Stimulated activated CD4-positive, alpha-beta T cell treated with anti-CD3 and anti-CD28 coated beads, Interleukin-15, amount 100 ng/mL, for 48 hours (primary cell): ENCODE measurements around the gene ZSWIM3.
"Not testable (repeated sequence)": the region's sequence is repeated elsewhere in the genome, so short reads cannot be mapped to it uniquely, and the experiment has no call there.

Source experiments
- DNase-seq, 2 donors: peaks; one replicate each; pipeline ENCODE4 v3.0.0-alpha.2; 2020; ENCODE audit warnings: low read depth in 2 of 2

ZSWIM3 gene

GRCh38 chr20:45890077-45890984 lies 32.9 kb downstream of the ZSWIM3 start:
- peak in 1 of 2 donors; percentile 41 for DNase-seq

GRCh38 chr20:45890985-45891983 lies 33.9 kb downstream of the ZSWIM3 start, which contains the start of the genes CTSA and NEURL2:
TSS of gene CTSA (plus strand) at chr20:45891335. CDS start at chr20:45891569, 234 bp downstream.
TSS of gene NEURL2 (minus strand) at chr20:45891208. CDS start at chr20:45890991, 217 bp downstream.
- DNase-seq = peak; percentile 77 to 83

- DNase-seq = no peak
Measured at GRCh38 chr20:45892049-45892825, 34.8 kb downstream of the ZSWIM3 start.

GRCh38 chr20:45892828-45893500 lies 35.5 kb downstream of the ZSWIM3 start:
- no peak for DNase-seq

- no peak for DNase-seq
Measured at GRCh38 chr20:45893831-45894230, 36.4 kb downstream of the ZSWIM3 start.

- DNase-seq = no peak
Measured at GRCh38 chr20:45894797-45895196, 37.4 kb downstream of the ZSWIM3 start.

- no peak for DNase-seq
Measured at GRCh38 chr20:45896641-45897161, 39.3 kb downstream of the ZSWIM3 start.

DNA sequence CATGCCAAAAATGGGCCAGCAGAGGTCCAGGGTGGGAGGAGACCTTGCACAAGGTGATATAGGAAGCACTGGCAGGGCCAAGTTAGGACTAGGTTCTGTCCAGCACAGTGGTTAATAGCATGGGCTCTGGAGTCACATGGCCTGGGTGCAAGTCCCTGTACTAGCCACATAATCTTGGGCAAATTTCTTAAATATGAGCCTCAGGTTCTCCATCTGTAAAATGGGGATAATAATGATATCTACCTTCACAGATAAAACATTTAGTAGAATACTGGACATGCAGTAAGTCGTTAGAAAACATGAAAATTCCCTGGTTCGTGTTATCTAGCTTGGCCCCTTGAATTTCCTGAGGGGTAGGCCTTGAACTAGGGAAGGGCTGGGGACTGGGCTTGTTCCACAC lies 39.9 kb downstream of the ZSWIM3 start:
- DNase-seq = no peak

- no peak for DNase-seq
Measured at GRCh38 chr20:45897692-45898091, 40.3 kb downstream of the ZSWIM3 start.

- DNase-seq = no peak
Measured at GRCh38 chr20:45898285-45898684, 40.9 kb downstream of the ZSWIM3 start.

- no peak for DNase-seq
Measured at GRCh38 chr20:45899046-45899835, 41.8 kb downstream of the ZSWIM3 start.

- DNase-seq = not testable (repeated sequence)
Measured at GRCh38 chr20:45901332-45901731, 43.9 kb downstream of the ZSWIM3 start.

DNA sequence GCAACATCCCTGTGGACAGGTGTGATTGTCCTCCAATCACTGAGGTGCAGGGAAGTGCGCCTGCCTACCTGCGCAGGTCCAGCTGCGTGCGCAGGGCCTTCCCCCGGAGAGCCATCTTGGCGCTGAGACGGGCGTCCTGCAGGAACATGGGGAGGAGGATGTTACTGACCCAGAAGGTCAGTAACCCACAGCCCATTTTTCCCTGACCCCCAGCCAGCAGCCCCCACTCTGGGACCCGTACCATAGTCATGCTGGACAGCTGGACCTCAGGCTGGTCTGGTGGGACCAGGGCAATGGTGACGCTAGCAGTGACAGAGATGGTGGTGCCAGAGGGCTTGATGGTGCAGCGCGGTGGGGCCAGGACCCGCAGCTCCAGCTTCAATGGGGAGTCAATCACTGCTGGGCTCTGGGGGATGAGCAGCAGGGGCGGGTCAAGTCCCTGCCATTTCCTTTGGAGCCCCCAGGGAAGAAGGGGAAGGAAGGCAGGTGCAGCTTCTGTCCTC lies 44.8 kb downstream of the ZSWIM3 start:
- no peak for DNase-seq

DNA sequence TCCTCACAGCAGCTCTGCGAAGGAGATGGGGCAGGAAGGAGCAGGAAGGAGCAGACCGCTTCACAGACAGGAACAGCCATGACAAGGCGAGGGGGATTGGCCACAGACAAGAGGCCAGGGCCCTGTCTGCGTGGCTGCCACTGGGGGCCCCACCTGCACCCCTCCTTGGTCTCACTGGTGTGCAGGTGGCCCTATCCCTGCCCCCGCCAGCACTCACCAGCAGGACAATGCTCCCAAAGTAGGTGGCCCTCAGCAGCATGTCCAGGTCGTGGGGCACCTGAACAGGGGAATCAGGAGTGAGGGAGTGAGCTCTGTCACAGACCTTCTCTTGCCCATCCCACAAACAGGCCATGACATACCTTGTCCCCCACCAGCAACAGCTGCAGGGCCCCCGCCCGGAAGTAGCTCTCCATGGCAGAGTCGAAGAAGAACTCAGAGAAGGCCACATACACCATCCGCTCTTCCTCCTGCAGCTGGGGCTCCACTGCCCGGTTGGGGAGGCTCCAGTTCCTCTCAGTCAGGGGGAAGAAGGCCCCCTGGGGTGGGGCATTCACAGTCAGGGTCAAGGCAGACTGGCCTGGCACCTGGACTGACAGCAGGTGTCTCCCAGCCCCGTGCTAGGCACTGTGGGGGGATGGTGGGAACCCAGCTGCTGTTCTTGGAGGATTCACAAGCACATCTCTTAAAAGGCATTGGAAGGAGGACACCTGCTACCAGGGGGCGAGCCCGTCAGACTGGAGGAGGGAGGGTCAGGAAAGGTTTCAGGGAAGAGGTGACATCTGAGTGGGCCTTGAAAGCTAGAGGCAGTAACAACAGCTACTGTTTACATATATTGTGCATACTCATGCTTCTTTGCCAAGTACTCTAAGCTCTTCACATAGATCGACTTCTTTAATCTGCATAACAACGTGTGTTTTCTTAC lies 47.4 kb downstream of the ZSWIM3 start:
- no peak for DNase-seq

DNA sequence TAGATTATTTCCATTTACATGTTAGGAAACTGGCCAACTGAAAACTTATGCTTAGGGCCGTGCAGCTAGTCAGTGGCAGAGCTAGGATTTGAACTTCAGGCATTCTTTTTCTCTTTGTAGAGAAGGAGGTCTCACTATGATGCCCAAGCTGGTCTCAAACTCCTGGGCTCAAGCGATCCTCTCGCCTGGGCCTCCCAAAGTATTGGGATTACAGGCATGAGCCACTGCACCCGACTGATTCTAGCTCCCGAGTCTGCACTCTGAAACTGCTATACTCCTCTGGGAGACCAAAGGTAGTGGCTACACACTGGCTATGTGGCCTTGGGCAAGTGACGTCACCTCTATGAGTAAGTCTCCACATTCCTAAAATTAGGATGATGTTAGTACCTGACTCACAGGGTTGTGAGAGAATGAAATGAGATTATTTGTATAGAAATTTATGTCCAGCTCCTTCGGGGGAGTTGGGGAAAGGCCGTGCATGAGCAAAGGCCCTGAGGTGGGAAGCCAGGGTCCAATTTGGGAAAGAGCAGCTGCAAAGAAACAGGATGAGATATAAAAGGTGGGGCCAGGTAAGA lies 48.2 kb downstream of the ZSWIM3 start:
- no peak for DNase-seq

DNA sequence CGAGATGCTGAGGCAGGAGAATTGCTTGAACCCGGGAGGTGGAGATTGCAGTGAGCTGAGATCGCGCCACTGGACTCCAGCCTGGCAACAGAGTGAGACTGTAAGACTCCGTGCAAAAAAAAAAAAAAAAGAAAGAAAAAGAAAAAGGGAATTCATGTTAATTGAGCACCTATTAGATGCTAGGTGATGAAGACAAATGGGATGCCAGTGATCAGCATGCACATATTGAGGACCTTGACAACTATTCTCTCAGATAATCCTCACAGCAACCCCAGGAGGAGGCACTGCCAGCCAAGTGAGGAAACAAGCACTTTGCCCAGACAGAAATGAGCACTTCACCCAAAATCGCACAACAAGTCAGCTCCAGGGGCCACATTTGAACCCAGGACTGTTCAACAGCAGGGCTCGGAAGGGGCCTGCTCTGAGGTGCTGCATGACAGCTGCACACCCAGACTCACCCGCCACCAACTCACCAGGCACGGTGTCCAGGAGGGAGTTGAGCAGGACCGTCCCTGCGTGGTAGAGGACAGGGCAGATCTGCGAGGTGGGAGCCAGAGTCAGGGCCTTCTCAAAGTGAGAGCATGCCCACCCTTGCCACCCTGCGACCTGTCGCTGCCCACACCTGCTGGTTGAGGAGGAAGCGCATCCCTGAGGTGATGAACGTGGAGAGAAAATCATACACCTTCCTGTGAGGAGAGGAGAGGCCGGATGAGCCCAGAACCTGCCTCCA lies 50.0 kb downstream of the ZSWIM3 start:
- no peak for DNase-seq

- DNase-seq = no peak
Measured at GRCh38 chr20:45908084-45908483, 50.7 kb downstream of the ZSWIM3 start.
